Gastrocnemius medialis (tissue), 4 donors: ENCODE results near the gene TBC1D5.

Experiments used
- POLR2A ChIP-seq, 2 donors: fragments of 450-650 bp; IDR thresholded peaks; one replicate each; pipeline ENCODE4 v1.6.1; 2017; ENCODE audit warnings: antibody characterized with exemption in 2 of 2, mild to moderate bottlenecking in 2 of 2, moderate library complexity in 2 of 2
- TF ChIP-seq, protein P1 (sequence below), 5 experiments: fragments of 450-650 bp in 3 of 5; fragments of 200-600 bp in 2 of 5; sonication (generic) in 2 of 5; IDR thresholded peaks in 4 of 5; conservative IDR thresholded peaks in 1 of 5; 1 replicate in 4 of 5; 2 replicates in 1 of 5; pipeline ENCODE4 v1.5.1; 2016 to 2019; ENCODE audit warnings: antibody characterized with exemption in 5 of 5, mild to moderate bottlenecking in 3 of 5, moderate library complexity in 3 of 5

GRCh38 chr3:17590465-17590864 is 152.0 kb downstream of the TBC1D5 start:
- TF ChIP-seq, protein P1, sequence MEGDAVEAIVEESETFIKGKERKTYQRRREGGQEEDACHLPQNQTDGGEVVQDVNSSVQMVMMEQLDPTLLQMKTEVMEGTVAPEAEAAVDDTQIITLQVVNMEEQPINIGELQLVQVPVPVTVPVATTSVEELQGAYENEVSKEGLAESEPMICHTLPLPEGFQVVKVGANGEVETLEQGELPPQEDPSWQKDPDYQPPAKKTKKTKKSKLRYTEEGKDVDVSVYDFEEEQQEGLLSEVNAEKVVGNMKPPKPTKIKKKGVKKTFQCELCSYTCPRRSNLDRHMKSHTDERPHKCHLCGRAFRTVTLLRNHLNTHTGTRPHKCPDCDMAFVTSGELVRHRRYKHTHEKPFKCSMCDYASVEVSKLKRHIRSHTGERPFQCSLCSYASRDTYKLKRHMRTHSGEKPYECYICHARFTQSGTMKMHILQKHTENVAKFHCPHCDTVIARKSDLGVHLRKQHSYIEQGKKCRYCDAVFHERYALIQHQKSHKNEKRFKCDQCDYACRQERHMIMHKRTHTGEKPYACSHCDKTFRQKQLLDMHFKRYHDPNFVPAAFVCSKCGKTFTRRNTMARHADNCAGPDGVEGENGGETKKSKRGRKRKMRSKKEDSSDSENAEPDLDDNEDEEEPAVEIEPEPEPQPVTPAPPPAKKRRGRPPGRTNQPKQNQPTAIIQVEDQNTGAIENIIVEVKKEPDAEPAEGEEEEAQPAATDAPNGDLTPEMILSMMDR (IDR thresholded peaks at IDR 0.05 in 4 of 5, conservative IDR thresholded peaks at IDR 0.05 in 1 of 5) = no peak
- TF ChIP-seq POLR2A (IDR thresholded peaks at IDR 0.05) = no peak
